BLaER1 treated with 17β-estradiol and CSF1 and Interleukin-3, amounts not matched to agents 10 nM and 100 nM (cell line): ENCODE data around the gene OTUB1.

ENCODE experiments used
- H3K27ac ChIP-seq, 11 experiments: shearing (Covaris generic); formaldehyde crosslinking; 2 replicates each; pipeline ENCODE4 v1.8.1; 2022
- H3K27me3 ChIP-seq, 11 experiments: shearing (Covaris generic); formaldehyde crosslinking; 2 replicates each; pipeline ENCODE4 v1.8.1; 2022
- H3K36me3 ChIP-seq, 11 experiments: shearing (Covaris generic); formaldehyde crosslinking; 2 replicates each; pipeline ENCODE4 v1.8.1; 2022
- H3K4me1 ChIP-seq, 10 experiments: shearing (Covaris generic); formaldehyde crosslinking; 2 replicates each; pipeline ENCODE4 v1.8.1; 2022
- H3K4me2 ChIP-seq, 11 experiments: shearing (Covaris generic); formaldehyde crosslinking; 2 replicates each; pipeline ENCODE4 v1.8.1; 2022
- H3K4me3 ChIP-seq, 10 experiments: shearing (Covaris generic); formaldehyde crosslinking; 2 replicates each; pipeline ENCODE4 v1.8.1; 2022
- H3K9ac ChIP-seq, 11 experiments: shearing (Covaris generic); formaldehyde crosslinking; 2 replicates each; pipeline ENCODE4 v1.8.1; 2022
- H3K9me3 ChIP-seq, 11 experiments: shearing (Covaris generic); formaldehyde crosslinking; replicated peaks in 1 of 11; 2 replicates each; pipeline ENCODE4 v1.8.1; 2022
- H4K20me1 ChIP-seq, 11 experiments: shearing (Covaris generic); formaldehyde crosslinking; 2 replicates each; pipeline ENCODE4 v1.8.1; 2022
- Cebpa-rat ChIP-seq, 11 experiments: shearing (Covaris generic); IDR thresholded peaks; 2 replicates each; pipeline ENCODE4 v1.8.1; 2022

The OTUB1 gene

DNA sequence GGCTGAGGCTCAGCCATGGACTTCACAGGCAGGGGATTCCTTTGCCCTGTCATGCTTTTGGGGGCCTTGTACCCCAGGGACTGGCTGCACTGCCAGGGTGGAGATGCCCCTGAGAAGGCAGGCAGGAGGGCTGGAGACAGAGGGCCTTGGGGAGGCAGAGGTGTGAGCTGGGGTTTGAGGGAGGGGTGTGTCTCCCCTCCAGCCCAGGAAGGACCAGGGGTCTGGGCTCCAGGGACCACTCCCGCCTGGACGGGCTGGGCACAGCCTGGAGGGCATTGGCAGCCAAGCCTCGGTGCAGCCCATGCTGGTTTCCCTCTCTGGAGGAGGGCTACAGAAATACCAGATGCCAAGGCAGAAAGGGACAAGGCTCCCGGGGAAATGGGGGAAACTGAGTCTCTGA is 19.5 kb downstream of the OTUB1 start:
- Histone ChIP-seq H3K4me3 (no peak overlapping the region), H4K20me1 (peaks cover 0 to 85% (median 58%) of the 10 kb centered on the region in 11 experiments; a peak in 20 of 22 replicates), H3K27ac (no peak overlapping the region), H3K27me3 (peaks cover 34 to 58% (median 41%) of the 10 kb centered on the region in 11 experiments), H3K4me1 (peaks cover 33 to 53% (median 49%) of the 10 kb centered on the region in 10 experiments), H3K36me3 (peaks cover 0 to 4% (median 0%) of the 10 kb centered on the region in 11 experiments; a peak in 4 of 22 replicates), H3K9ac (no peak overlapping the region), H3K4me2 (no peak overlapping the region), H3K9me3 (peaks cover 6 to 8% (median 7%) of the 10 kb centered on the region in 11 experiments; a peak in 21 of 22 replicates)
- no peak for TF ChIP-seq Cebpa-rat (IDR thresholded peaks at IDR 0.05)

DNA sequence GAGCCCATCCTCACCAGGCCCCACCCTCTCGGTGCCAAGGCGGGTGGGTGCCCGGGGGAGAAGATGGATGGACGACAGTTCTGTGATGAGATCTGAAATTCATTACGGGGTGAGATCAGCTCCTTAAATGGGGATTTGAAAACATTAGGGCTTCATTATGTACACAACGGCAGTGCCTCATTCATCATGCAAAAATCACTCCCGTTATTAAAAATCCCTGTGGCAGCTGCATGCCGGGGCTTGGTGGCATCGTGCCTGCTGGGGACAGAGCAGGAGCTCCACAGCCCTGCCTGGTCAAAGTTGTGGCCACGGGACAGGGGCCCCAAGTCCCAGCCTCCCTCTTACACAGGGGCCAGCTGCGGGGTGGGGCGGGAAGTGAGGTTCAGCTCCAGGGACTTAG is 20.2 kb downstream of the OTUB1 start:
- no peak for TF ChIP-seq Cebpa-rat (IDR thresholded peaks at IDR 0.05)

DNA sequence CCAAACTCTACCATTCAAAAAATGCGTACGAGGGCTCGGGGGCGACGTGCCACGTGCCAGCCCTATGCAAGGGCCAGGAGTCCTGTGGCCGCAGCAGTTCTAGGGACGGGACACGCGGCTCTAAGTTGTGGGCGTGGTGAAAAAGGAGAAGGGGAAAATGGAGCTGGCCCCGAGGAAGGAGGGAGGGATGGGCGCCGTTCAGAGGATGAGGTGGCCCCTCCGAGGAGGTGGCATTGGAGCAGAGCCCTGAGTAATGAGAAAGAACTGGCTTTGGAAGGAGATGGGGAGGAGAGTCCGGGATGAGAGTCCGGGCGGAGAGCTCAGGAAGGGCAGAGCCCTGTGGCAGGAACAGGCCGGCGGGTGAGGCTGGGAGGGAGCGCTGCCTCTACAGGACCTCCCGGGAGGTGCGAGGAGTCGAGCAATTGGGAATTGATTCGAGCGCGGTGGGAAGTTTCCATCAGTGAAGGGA is 21.0 kb downstream of the OTUB1 start:
- Histone ChIP-seq H3K9me3 (peaks cover 10 to 15% (median 14%) of the 10 kb centered on the region in 11 experiments), H3K4me2 (peak overlapping the region; percentile 36 to 91 (median 69)), H3K27ac (no peak overlapping the region), H3K4me3 (peak overlapping the region in 4 of 10 experiments; percentile 39 to 59 (median 50); a peak in 8 of 20 replicates), H3K36me3 (peaks cover 0 to 10% (median 0%) of the 10 kb centered on the region in 11 experiments; a peak in 4 of 22 replicates), H3K9ac (peak overlapping the region in 3 of 11 experiments; percentile 15 to 50 (median 46); a peak in 5 of 22 replicates), H4K20me1 (peaks cover 0 to 79% (median 43%) of the 10 kb centered on the region in 11 experiments; a peak in 19 of 22 replicates), H3K27me3 (peaks cover 28 to 45% (median 41%) of the 10 kb centered on the region in 11 experiments), H3K4me1 (peaks cover 18 to 38% (median 34%) of the 10 kb centered on the region in 10 experiments)
- no peak for TF ChIP-seq Cebpa-rat (IDR thresholded peaks at IDR 0.05)

More for the DNA sequence above, 20.2 kb downstream of the OTUB1 start:
- Histone ChIP-seq H3K9ac (no peak overlapping the region), H3K4me1 (peaks cover 26 to 45% (median 42%) of the 10 kb centered on the region in 10 experiments), H3K27me3 (peaks cover 31 to 52% (median 41%) of the 10 kb centered on the region in 11 experiments), H4K20me1 (peaks cover 0 to 80% (median 50%) of the 10 kb centered on the region in 11 experiments; a peak in 20 of 22 replicates), H3K27ac (no peak overlapping the region), H3K36me3 (peaks cover 0 to 10% (median 0%) of the 10 kb centered on the region in 11 experiments; a peak in 4 of 22 replicates), H3K4me2 (peak overlapping the region in 6 of 11 experiments; percentile 62 to 90 (median 82); a peak in 7 of 22 replicates), H3K4me3 (no peak overlapping the region), H3K9me3 (peaks cover 10 to 15% (median 14%) of the 10 kb centered on the region in 11 experiments)

DNA sequence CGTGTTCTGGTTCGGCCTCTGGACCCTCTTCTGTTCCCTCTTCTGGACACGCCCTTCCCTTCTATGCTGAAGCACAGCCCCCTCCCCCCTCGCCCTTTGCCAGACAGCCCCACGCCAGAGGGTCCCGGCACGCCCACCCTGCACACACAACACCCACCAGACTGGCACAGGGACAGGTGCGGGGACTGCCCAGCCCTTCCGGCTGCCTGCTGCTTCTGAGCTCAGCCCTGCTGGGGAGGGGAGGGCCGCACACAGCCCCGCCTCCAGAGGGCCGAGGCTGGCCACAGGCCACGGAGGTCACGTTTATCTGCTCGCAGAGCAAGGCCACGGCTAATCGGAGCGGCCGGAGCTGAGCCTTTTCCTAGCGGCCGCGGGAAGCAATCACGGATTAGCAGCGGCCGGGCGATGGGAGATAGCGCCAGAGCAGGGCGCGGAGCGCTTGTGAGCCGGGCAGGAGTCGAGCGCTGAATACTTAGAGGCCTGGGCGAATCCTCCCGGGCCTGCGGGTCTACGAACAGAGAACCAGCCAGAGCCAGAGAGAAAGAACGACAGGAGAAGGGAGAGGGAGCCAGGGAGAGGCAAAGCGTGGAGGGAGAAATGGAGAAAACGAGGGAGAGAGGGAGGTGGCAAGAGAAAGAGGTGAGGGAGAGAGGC is 21.5 kb downstream of the OTUB1 start:
- peak overlapping the region; percentile 36 to 91 (median 69) for H3K4me2 ChIP-seq
- peak overlapping the region in 3 of 11 experiments; percentile 15 to 50 (median 46); a peak in 4 of 22 replicates for H3K9ac ChIP-seq
- H3K4me1 ChIP-seq, result peaks cover 14 to 32% (median 28%) of the 10 kb centered on the region in 10 experiments
- no peak for TF ChIP-seq Cebpa-rat (IDR thresholded peaks at IDR 0.05)
- peaks cover 0 to 10% (median 0%) of the 10 kb centered on the region in 11 experiments; a peak in 4 of 22 replicates for H3K36me3 ChIP-seq
- peak overlapping the region in 4 of 10 experiments; percentile 39 to 59 (median 50); a peak in 8 of 20 replicates for H3K4me3 ChIP-seq
- peaks cover 0 to 73% (median 37%) of the 10 kb centered on the region in 11 experiments; a peak in 19 of 22 replicates for H4K20me1 ChIP-seq
- H3K9me3 ChIP-seq, result peaks cover 10 to 15% (median 14%) of the 10 kb centered on the region in 11 experiments
- H3K27ac ChIP-seq, result no peak overlapping the region
- H3K27me3 ChIP-seq, result peaks cover 28 to 45% (median 41%) of the 10 kb centered on the region in 11 experiments

DNA sequence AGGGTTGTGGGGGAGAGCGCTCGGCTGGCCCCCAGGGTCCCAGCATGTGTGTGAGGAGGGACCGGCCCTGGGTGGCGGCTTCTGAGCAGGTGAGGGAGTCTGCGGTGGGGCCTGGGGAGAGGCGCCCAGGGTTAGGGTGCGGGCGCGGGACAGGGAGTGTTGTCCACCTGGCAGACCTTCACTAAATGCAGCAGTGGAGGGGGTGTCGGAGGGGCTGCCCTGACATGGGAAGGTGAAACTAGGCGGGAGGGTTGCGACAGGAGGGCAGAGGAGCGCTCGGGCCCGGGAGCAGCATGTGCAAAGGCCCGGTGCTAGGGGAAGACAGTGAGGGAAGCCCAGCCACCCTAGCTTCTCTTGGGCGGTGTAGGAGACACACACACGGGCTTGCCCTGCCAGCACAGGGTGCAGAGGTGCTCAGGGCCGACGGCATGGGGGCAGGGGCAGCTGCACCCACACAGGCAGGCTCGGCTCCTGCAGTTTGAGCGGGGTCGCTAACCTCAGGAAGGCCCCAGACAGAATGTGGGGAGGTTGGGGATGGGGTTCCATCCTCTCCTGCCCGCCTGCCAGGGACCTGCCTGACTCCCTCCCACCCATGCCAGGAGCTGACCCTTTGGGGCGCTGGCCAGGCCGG is 22.2 kb downstream of the OTUB1 start:
- H3K9me3 ChIP-seq, result peaks cover 10 to 15% (median 14%) of the 10 kb centered on the region in 11 experiments
- peak overlapping the region in 1 of 11 experiments; percentile 91; a peak in 1 of 22 replicates for H3K4me2 ChIP-seq
- TF ChIP-seq Cebpa-rat (IDR thresholded peaks at IDR 0.05), result no peak
- peaks cover 0 to 66% (median 30%) of the 10 kb centered on the region in 11 experiments; a peak in 17 of 22 replicates for H4K20me1 ChIP-seq
- no peak overlapping the region for H3K27ac ChIP-seq
- H3K4me1 ChIP-seq, result peaks cover 14 to 25% (median 23%) of the 10 kb centered on the region in 10 experiments
- peaks cover 28 to 45% (median 41%) of the 10 kb centered on the region in 11 experiments for H3K27me3 ChIP-seq
- no peak overlapping the region for H3K9ac ChIP-seq
- H3K4me3 ChIP-seq, result no peak overlapping the region
- peaks cover 0 to 10% (median 0%) of the 10 kb centered on the region in 11 experiments; a peak in 4 of 22 replicates for H3K36me3 ChIP-seq

DNA sequence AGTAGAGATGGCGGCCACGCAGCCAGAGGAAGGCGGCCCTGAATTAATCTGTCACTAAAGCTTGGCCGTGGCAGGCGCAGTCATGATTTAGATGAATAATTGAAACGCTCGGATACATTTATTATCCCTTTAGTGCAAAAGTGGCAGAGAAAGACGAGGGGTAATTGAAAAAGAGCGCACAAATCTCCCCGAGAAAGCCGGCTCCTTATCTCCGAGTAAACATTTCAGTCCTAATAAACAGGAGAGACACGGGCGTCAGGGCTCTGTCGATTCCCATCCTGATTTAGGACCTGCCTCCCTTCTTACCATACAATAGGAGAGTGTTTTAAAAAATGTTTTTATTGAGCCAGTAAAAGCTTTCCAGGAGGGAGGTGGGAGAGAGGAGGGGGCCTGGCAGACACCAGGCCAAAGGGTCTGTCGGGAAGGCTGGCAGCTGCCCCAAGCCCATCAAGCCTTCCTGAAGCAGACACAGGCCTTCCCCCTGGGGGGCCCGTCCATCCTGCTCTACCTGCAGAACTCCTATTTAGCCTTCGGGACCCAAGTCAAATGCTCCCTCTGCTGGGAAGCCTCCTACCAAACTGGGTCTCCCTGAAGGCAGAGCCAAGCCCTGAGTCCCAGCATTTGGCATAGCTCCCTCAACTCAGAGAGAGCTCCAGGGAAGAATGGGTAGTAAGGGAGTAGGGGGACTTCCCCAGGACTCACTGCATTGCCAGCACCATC is 22.8 kb downstream of the OTUB1 start:
- Histone ChIP-seq H3K27me3 (peaks cover 28 to 45% (median 38%) of the 10 kb centered on the region in 11 experiments), H4K20me1 (peaks cover 0 to 65% (median 24%) of the 10 kb centered on the region in 11 experiments; a peak in 16 of 22 replicates), H3K4me1 (peaks cover 13 to 19% (median 17%) of the 10 kb centered on the region in 10 experiments), H3K9me3 (peaks cover 10 to 15% (median 14%) of the 10 kb centered on the region in 11 experiments), H3K27ac (no peak overlapping the region), H3K36me3 (peaks cover 0 to 10% (median 0%) of the 10 kb centered on the region in 11 experiments; a peak in 4 of 22 replicates), H3K4me3 (no peak overlapping the region), H3K4me2 (no peak overlapping the region), H3K9ac (no peak overlapping the region)
- no peak for TF ChIP-seq Cebpa-rat (IDR thresholded peaks at IDR 0.05)

DNA sequence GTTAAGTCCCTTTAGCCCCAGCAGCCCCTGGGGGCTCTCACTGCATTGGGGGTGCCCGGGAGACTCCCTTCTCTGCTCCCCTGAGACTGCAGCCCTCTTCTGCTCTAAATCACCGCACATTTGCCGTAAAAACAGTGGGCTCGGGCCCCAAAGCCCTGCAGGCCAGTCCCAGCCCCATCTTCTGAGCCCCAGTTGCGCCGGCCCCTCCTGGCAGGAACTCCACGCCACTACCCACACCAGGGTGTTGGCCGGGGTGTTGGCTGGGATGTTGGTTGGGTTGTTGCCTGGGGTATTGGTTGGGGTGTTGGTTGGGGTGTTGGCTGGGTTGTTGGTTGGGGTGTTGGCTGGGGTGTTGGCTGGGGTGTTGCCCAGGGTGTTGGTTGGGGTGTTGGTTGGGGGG is 23.5 kb downstream of the OTUB1 start:
- Histone ChIP-seq H3K36me3 (peaks cover 0 to 10% (median 0%) of the 10 kb centered on the region in 11 experiments; a peak in 4 of 22 replicates), H4K20me1 (peaks cover 0 to 59% (median 19%) of the 10 kb centered on the region in 11 experiments; a peak in 13 of 22 replicates), H3K4me2 (no peak overlapping the region), H3K4me3 (no peak overlapping the region), H3K4me1 (peaks cover 12 to 16% (median 14%) of the 10 kb centered on the region in 10 experiments), H3K9me3 (peaks cover 10 to 15% (median 14%) of the 10 kb centered on the region in 11 experiments), H3K27me3 (peaks cover 28 to 45% (median 38%) of the 10 kb centered on the region in 11 experiments), H3K27ac (no peak overlapping the region), H3K9ac (no peak overlapping the region)
- TF ChIP-seq Cebpa-rat (IDR thresholded peaks at IDR 0.05), result no peak

DNA sequence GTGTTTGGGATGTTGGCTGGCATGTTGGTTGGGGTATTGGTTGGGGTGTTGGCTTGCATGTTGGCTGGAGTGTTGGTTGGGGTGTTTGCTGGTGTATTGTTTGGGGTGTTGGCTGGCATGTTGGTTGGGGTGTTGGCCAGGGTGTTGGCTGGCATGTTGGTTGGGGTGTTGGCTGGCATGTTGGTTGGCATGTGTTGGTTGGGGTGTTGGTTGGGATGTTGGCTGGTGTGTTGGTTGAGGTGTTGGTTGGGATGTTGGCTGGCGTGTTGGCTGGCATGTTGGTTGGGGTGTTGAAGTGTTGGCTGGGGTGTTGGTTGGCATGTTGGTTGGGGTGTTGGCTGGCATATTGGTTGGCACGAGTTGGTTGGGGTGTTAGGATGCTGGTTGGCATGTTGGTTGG is 24.5 kb downstream of the OTUB1 start:
- no peak overlapping the region for H3K4me2 ChIP-seq
- H3K27me3 ChIP-seq, result peaks cover 25 to 39% (median 34%) of the 10 kb centered on the region in 11 experiments
- no peak for TF ChIP-seq Cebpa-rat (IDR thresholded peaks at IDR 0.05)
- no peak overlapping the region for H3K27ac ChIP-seq
- peaks cover 0 to 53% (median 14%) of the 10 kb centered on the region in 11 experiments; a peak in 13 of 22 replicates for H4K20me1 ChIP-seq
- H3K36me3 ChIP-seq, result peaks cover 0 to 10% (median 0%) of the 10 kb centered on the region in 11 experiments; a peak in 4 of 22 replicates
- peaks cover 12 to 16% (median 14%) of the 10 kb centered on the region in 10 experiments for H3K4me1 ChIP-seq
- H3K9me3 ChIP-seq, result peaks cover 10 to 15% (median 14%) of the 10 kb centered on the region in 11 experiments
- no peak overlapping the region for H3K4me3 ChIP-seq
- no peak overlapping the region for H3K9ac ChIP-seq
